Esophagus mucosa (tissue), 1 donor: ENCODE results near the gene ADK. TPM values are rescaled to one million over a fixed set of nuclear protein-coding genes. Genes with fewer than 3 reads are reported as not detected.

Experiments used
- ATAC-seq: fragments of 200-7000 bp; cut with Tn5 transposase; one replicate; pipeline ENCODE4 v1.9.1; 2020
- total RNA-seq: library from RNA; stranded (reverse); gene quantifications from one replicate; pipeline ENCODE4 v1.2.4, GENCODE V29; 2023
- donor health status: DM: yes; HTN: yes; CAD: no.

Gene ADK
- total RNA-seq, 1 donor from 2014 or later, result 50.8 TPM

- ATAC-seq, result no peak
These were observed 220.7 kb downstream of the ADK start for GRCh38 chr10:74371696-74372095.

DNA sequence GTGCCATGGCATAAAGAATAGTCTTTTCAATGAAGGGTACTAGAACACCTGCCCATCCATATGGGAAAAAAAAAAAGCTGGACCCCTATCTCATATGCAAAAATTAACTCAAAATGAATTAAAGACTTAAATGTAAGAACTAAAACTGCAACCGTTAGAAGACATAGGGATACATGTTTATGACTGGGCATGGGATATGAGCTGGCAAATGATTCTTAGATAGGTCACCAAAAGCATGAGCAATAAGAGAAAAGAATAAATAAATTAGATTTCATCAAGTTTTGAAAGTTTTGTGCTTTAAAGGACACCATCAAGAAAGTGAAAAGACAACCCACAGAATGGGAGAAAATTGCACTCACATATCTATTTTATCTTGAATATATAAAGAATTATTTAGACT is 222.0 kb downstream of the ADK start:
- no peak for ATAC-seq

DNA sequence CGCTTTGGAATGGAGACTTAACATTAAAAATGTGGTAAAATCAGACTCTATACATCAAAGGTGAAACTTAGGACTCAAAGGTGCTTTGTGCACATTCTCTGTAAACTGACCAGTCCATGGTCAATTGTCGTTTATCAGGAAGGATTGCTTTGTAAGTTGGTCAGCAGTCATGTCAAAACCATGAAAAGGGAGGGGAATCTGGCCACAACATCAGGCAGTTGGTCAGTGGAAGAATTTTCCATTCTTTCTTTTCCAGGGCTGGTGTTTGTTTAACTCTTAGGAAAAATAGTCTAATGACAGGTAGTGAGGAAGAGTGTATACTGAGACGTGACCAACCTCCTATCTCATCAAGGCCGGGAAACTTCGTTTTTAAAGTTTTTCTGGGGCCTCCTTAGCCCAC is 226.5 kb downstream of the ADK start:
- ATAC-seq, result no peak

DNA sequence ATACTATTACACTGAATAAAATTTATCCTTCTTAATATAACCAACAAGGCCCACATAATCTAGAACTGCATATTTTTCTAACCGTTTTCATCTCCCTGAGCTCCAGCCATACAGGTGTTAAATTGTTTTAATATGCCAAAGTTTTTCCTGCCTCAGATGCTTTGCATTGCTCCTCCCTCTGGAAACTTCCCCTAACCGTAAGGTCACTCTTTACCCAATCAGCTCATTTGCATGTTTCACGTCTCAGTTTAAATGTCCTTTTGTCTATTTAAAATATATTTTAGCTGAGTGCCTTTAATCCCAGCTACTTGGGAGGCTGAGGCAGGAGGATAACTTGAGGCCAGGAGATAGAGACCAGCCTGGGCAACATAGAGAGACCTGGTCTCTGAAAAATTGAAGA is 228.5 kb downstream of the ADK start:
- ATAC-seq, result no peak

DNA sequence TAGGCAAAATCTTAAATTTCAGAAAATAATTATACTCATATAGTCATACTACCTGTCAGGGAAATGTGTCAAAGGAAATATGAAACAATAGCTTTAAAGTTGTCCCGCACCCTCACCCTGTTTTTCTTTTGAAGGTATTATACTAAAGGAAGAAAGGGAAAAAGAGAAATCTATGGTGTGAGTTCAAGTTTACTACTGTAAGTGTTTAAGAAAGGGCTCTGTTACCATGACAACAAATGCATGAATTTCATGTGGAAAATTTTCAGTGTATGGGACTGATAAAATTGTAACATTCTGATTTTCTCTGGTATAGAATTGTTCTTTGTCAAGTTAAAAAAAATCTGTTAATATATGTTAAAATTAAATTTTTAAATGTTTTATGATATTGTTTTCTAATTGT is 229.8 kb downstream of the ADK start:
- no peak for ATAC-seq

DNA sequence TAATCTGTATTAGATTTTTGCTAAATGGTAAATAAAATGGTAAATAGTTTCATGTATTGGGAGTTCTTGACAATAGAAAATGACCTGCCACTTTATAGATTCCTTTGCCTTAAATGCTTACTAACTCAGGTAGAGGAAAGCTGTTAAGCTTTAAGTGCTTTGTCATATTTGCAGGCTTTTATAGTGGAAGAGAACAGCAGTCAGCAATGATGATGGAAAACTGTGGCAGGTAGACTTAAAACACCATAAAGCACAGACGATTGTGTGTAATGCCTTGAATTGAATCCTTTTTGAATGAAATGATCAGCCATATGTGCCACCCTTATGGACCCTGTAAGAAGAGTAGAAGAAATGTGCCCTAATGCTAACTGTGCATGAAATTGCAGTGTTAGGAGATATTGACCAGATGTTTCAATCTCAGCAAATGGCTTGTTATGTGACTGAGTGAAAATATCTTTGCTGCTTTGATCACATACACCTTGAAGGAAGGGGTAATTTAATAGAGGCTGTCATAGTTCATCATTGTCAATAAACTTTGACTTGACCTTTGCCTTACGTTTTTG is 230.4 kb downstream of the ADK start:
- no peak for ATAC-seq

GRCh38 chr10:74382663-74383062 is 231.6 kb downstream of the ADK start:
- no peak for ATAC-seq

- no peak for ATAC-seq
These were observed 232.6 kb downstream of the ADK start for GRCh38 chr10:74383642-74384041.

- peak; percentile 70 for ATAC-seq
These were observed 233.7 kb downstream of the ADK start for GRCh38 chr10:74384615-74385183.

- no peak for ATAC-seq
These were observed 237.8 kb downstream of the ADK start for GRCh38 chr10:74388801-74389200.

GRCh38 chr10:74391786-74392185 is 240.8 kb downstream of the ADK start:
- ATAC-seq, result no peak

DNA sequence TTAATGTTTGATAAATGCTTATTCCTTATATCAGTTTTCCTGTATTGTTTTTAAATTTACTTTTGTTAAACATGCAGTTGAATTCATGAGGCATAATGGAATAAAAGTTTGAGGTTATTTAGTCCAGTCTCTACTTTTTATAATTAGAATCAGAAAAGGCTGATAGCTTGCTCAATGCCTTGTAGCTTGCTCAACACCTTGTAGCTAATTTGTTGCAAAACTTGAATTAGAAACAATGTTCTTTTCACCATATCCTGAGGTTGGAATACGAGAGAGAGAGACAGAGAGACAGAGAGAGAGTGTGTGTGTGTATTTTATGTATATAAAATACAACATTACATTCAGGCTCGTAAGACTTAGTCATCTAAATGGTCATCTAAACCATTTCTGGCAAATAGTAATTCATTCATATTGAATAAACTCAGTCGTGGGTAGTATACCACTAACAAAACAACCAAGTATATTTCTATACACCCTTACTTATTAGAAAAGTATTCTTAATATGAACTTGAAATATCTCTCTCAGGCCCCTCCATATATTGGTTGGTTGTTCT is 243.5 kb downstream of the ADK start:
- ATAC-seq, result no peak

GRCh38 chr10:74400186-74400585 is 249.2 kb downstream of the ADK start:
- ATAC-seq, result no peak

GRCh38 chr10:74406006-74406405 is 255.0 kb downstream of the ADK start:
- ATAC-seq, result no peak

- no peak for ATAC-seq
These were observed 264.3 kb downstream of the ADK start for GRCh38 chr10:74415146-74415839.

DNA sequence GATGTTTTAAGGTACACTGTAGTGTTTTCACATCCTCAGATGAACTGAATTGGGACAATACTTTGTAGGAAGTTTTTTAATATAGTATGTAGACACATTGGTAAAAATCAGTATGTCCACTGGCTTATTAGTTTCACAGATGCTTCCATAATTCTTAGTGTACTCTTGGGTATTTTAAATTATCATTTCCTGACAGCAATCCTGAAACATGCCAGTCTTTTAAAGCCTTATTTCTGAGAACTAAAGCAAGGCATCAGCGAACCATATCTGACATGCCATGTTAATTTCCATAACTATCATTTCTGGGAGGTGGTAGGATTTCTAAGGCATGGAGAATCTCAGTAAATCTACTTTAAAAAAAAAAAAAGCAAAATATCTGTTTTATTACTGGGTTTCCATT is 266.4 kb downstream of the ADK start:
- no peak for ATAC-seq

DNA sequence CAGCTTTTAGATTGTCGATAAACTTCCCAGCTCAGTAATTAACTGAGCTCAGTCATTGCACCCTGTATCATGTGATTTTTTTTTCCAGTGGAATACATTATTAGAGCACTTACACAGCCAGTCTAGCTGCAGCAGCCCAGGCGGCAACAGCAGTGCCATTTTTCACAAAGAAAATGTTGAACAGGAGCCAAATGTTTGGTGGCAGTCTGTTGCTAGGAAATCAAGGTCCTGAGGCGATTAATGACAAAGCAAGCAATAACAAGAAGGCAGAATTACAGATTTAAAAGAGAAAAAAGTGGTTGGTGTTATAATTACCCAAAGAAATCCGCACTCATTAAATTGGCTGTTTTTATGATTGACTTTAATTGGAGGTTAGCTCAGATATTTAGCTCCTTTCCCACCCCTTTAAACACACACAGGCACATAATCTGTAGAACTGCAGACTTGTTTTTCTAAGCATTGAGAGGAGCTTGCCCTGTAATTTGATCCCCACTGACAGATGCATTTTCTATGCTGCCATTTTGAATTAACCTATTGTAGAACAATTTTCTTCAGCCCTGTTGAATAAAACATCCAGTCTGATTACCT is 267.4 kb downstream of the ADK start:
- no peak for ATAC-seq

DNA sequence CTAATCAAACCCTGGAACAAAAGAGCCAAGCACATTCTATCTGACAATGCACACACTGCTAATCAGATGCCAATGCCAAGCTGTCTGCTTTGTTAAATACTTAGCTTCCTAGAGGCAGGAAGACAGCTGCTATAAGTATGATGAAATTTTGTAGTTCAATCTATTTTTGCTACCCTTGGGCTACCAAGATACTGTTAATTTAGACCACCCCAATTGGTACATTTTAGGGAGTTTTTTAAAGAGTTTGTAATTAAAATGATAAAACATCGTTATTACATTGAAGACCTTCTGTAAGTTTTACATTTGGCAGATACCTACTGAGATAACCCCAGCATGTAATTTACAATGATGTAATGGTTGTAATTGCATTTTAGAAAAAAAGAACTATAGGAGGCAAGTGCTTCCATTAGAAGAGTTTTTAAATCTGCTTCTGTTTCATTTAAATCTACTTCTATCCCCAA is 268.5 kb downstream of the ADK start:
- ATAC-seq, result no peak

GRCh38 chr10:74419958-74420375 is 268.9 kb downstream of the ADK start:
- no peak for ATAC-seq

GRCh38 chr10:74424565-74424964 is 273.5 kb downstream of the ADK start:
- no peak for ATAC-seq

DNA sequence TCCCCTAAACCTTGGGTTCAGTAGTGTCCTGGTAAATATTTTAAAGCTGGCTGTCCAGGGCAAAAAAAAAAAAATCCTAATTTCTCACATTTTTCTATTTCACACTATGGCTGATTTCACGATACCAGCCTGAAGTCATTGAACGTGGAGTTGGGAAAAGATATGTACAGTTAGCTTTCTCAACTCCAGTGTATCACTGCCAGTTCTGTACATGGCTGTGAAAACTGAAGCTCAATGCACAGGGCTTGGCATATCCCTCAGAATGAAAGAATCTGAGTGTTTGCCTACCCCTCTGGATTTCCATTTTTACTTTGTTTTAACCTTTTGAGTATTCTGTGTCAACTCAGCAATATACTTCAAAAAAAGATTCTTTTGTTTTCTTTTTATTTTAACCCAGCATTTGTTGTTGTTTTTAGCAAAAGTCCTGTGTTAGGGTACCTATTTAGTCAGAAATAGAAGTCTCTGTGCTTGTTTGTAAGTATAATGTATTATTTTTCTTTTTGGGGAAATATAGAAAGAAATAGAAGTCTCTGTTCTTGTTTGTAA is 274.5 kb downstream of the ADK start:
- no peak for ATAC-seq

- no peak for ATAC-seq
These were observed 280.8 kb downstream of the ADK start for GRCh38 chr10:74431816-74432215.
